ENCODE results near the gene FUS. TPM values are rescaled to one million over a fixed set of nuclear protein-coding genes. Genes with fewer than 3 reads are reported as not detected.
A peak's percentile ranks its signal among the peaks of the same experiment; 100 is the strongest.

Gene FUS
- total and polyA plus RNA-seq, 2 of the 8 experiments (the other 6 are each of a cell fraction or from before 2014, with no cell fraction given) = 484 to 685 TPM

GRCh38 chr16:31134625-31135534 is 45.1 kb upstream of the FUS start (continued):
- TF ChIP-seq KDM4A (IDR thresholded peaks at IDR 0.05; ENCODE audit: low read depth, low read length, severe bottlenecking) (no peak), BRCA1 (IDR thresholded peaks at IDR 0.05; ENCODE audit: low read depth, low read length) (no peak), SIN3A (conservative IDR thresholded peaks at IDR 0.05 in 1 of 2, IDR thresholded peaks at IDR 0.05 in 1 of 2; ENCODE audit: low read depth in 1 of 2, low read length in 2 of 2) (0 out of 4 replicates have a peak, but pooled peaks of 1 of the 2 experiments have one; percentile 24), RXRA (IDR thresholded peaks at IDR 0.05; ENCODE audit: insufficient read depth, low read depth, low read length) (no peak), SIRT6 (IDR thresholded peaks at IDR 0.05; ENCODE audit: low read length) (no peak), CBX8 (IDR thresholded peaks at IDR 0.05; ENCODE audit: borderline replicate concordance, low read depth, low read length) (no peak), SAP30 (IDR thresholded peaks at IDR 0.05; ENCODE audit: insufficient read depth, insufficient replicate concordance, low read length) (peak; percentile 53), POLR2A (IDR thresholded peaks at IDR 0.05; ENCODE audit: control extremely low read depth in 1 of 2, low read depth in 2 of 2, low read length in 2 of 2) (peak in 1 of 2 experiments; percentile 60; a peak in 2 of 3 replicates), ASH2L (IDR thresholded peaks at IDR 0.05; ENCODE audit: low read length) (peak; percentile 53), SUZ12 (IDR thresholded peaks at IDR 0.05; ENCODE audit: low read length) (no peak)
